Measurements from ENCODE around the gene LMO1. TPM values are rescaled to one million over a fixed set of nuclear protein-coding genes. Genes with fewer than 3 reads are reported as not detected.
A peak's percentile ranks its signal among the peaks of the same experiment; 100 is the strongest.

The LMO1 gene
- total RNA-seq, 2 experiments from 2014 or later = not detected

DNA sequence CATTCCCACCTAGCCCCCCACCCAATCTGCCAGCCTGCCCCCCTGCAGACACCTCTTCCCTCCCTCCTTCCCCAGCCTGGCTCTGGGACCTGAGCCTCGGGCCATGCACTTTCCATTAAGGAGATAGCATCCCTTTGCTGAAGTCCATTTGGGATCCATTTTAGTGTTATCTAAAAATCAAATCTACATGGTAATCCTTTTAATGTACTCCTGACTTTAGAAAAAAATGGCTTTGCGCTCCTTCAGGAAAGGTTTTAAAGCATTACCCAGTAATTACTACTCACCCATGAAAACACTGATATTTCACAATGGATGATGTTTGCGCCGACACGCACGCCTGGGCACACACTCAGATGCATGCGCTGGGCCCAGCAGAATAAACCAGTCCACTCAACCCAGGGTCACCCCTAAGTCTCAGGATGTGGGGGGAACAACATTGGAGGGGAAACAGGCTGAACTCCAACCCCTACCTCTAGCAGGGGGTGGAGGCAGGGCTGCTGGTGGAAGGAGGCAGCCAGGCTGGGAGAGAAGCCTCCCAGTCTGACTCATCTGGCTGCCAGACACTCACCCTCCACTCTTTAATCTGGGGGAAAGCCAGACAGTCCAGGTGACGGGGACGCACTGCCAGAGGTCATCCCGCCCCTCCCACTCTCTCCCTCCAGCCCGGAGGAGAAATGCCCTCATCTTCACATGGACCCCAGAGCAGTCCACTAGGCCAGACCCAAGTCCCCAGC lies 29.8 kb downstream of the LMO1 start:
- no peaks in the 10 kb centered on the region for H3K36me3 Mint-ChIP-seq (ENCODE audit: low read depth)
- no peak overlapping the region for H3K4me3 Mint-ChIP-seq
- intact Hi-C loops (cut with micrococcal nuclease) = no loop called here
- H3K9me3 Mint-ChIP-seq = no peaks in the 10 kb centered on the region
- H3K27ac Mint-ChIP-seq = no peak overlapping the region
- H3K27me3 Mint-ChIP-seq (ENCODE audit: low read depth) = no peaks in the 10 kb centered on the region
- peaks cover 7% of the 10 kb centered on the region for H3K4me1 Mint-ChIP-seq (ENCODE audit: low read depth)
- CTCF ChIA-PET = interaction anchor here (1.8 kb wide), 1 partner anchor 30 kb away, joined by 5 read pairs; the partner anchor contains the start of gene LMO1
- no peak for DNase-seq

DNA sequence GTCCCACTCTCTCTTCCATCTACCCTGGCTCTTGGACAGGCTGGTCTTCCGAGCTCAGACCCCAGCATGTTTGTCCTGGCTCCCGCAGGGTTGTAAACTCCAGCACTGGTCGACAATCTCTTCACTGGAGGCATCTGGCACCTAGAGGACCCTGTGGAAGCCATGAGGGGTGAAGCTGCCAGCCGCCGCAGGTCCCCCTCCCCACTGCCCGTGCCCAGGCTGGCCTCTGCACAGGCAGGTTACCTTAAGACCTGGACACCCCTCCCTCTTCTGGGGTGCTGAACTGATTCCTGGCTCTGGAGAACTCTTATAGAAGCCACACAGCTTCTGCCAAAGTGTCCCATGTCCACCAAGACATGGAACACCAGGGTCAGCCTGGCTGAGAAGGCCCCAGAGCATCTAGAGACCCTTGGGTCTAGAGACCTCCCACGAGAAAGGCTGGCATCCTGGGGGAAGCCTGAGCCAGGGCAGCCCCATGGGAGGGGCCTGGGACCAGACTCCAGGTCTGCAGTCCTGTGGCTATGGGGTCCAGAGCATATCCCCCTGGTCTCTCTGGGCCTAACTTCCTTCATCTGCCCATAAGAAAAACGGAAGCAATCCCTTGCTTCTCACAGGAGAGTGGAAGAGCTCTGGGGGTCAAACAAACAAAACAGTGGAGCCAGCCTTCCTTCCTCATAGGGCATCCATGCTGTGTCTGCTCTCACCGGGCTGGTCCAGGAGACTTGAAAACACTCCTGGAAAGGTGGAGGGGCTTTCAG lies 30.6 kb downstream of the LMO1 start:
- intact Hi-C loops (cut with micrococcal nuclease) = no loop called here
- Mint-ChIP-seq H3K9me3 (no peaks in the 10 kb centered on the region), H3K4me1 (ENCODE audit: low read depth) (peaks cover 7% of the 10 kb centered on the region), H3K27ac (no peak overlapping the region), H3K27me3 (ENCODE audit: low read depth) (no peaks in the 10 kb centered on the region), H3K4me3 (no peak overlapping the region), H3K36me3 (ENCODE audit: low read depth) (no peaks in the 10 kb centered on the region)
- CTCF ChIA-PET = interaction anchor here (1.8 kb wide), 1 partner anchor 30 kb away, joined by 5 read pairs; the partner anchor contains the start of gene LMO1
- DNase-seq = no peak

DNA sequence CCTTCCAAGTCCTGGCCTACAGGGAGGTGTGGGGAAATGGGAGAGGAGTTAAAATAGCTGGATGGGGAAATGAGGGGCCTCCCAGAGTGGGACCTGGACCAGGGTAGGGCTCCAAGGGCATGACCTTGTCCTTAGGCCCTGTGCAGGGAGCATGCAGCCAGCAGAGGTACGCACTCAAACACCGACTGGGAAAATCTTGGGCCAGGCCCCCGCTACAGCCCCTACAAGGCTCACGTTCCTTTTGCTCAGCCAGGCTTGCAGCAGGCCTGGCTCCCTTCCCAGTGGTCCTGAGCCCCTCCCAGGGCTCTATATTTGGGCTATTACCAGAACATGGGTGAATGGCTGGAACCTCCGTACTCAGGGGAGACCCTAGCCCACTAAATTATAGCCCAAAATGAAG lies 31.3 kb downstream of the LMO1 start:
- no peak overlapping the region for H3K4me3 Mint-ChIP-seq
- H3K9me3 Mint-ChIP-seq = no peaks in the 10 kb centered on the region
- H3K27ac Mint-ChIP-seq = no peak overlapping the region
- DNase-seq = no peak
- CTCF ChIA-PET = interaction anchor here (1.8 kb wide), 1 partner anchor 31 kb away, joined by 5 read pairs; the partner anchor contains the start of gene LMO1
- intact Hi-C loops (cut with micrococcal nuclease) = no loop called here
- peaks cover 7% of the 10 kb centered on the region for H3K4me1 Mint-ChIP-seq (ENCODE audit: low read depth)
- no peaks in the 10 kb centered on the region for H3K36me3 Mint-ChIP-seq (ENCODE audit: low read depth)
- H3K27me3 Mint-ChIP-seq (ENCODE audit: low read depth) = no peaks in the 10 kb centered on the region

DNA sequence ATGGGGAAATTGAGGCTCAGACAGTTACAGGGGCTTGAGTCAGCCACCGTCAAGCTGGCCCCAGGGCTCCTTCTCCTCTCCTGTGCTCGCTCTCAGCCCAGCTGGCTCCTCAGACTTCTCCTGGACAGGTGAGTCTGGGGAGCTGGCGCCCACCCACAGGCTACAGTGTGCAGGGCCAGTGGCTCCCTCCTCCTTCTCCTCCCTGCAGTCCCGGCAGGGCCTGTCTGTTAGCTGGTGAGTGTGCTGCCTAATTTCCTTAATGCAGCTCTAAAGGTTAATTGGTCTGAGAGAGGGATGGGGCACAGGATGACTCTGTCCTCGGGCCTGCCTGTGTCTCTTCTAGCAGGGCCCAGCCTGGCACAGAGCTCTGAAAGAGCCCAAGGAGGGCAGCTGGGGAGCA lies 31.7 kb downstream of the LMO1 start:
- Mint-ChIP-seq H3K27me3 (ENCODE audit: low read depth) (no peaks in the 10 kb centered on the region), H3K9me3 (no peaks in the 10 kb centered on the region), H3K4me3 (no peak overlapping the region), H3K4me1 (ENCODE audit: low read depth) (peaks cover 7% of the 10 kb centered on the region), H3K27ac (no peak overlapping the region), H3K36me3 (ENCODE audit: low read depth) (no peaks in the 10 kb centered on the region)
- intact Hi-C loops (cut with micrococcal nuclease) = no loop called here
- CTCF ChIA-PET = interaction anchor here (1.8 kb wide), 1 partner anchor 31 kb away, joined by 5 read pairs; the partner anchor contains the start of gene LMO1
- no peak for DNase-seq

DNA sequence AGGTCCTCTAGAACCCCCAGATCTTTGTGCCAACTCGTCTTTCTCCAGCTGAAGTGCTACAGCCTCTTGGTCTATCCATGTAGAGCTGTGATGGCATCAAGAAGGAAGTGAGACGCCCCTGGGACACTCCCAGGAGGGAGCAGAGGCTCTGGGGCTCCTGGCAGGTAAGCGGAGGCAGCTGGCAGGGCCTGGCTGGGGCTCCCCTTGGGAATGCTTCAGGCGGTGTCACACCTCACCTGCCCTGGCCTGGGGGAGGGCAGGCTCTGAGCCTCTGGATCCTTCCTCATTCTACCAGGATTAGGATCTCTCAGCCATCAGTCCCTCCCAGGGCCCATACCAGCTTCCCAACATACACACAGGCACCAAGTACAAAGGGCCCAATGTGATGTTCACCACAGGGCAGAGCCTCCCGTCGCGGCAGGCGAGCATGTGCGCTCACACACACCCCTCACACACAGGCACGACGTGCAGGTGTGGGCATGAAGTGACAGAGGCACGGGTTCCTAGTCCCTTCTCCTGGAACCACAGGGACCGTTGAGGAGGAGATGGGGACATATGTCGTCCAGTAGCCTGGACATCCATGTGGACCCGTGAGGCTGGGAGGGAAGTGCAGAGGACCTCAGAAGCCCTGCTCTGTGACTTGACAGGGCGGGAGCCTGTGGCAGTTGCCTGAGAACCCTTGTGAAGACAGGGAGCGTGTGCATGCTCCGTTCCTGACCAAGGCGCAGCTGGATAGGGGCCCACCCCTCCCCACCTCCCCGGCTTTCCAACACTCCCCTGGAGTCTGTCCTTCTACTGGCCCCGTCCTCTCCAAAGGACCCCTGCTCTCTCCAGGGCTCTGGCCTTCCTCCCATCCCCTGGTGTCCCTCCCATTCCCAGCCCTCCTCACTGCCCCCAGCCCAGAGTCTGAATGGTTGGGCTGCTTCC lies 32.5 kb downstream of the LMO1 start:
- intact Hi-C loops (cut with micrococcal nuclease) = no loop called here
- Mint-ChIP-seq H3K27me3 (ENCODE audit: low read depth) (no peaks in the 10 kb centered on the region), H3K36me3 (ENCODE audit: low read depth) (no peaks in the 10 kb centered on the region), H3K9me3 (no peaks in the 10 kb centered on the region), H3K4me1 (ENCODE audit: low read depth) (peaks cover 7% of the 10 kb centered on the region), H3K27ac (no peak overlapping the region), H3K4me3 (no peak overlapping the region)
- no peak for DNase-seq
- CTCF ChIA-PET = no interaction called here

DNA sequence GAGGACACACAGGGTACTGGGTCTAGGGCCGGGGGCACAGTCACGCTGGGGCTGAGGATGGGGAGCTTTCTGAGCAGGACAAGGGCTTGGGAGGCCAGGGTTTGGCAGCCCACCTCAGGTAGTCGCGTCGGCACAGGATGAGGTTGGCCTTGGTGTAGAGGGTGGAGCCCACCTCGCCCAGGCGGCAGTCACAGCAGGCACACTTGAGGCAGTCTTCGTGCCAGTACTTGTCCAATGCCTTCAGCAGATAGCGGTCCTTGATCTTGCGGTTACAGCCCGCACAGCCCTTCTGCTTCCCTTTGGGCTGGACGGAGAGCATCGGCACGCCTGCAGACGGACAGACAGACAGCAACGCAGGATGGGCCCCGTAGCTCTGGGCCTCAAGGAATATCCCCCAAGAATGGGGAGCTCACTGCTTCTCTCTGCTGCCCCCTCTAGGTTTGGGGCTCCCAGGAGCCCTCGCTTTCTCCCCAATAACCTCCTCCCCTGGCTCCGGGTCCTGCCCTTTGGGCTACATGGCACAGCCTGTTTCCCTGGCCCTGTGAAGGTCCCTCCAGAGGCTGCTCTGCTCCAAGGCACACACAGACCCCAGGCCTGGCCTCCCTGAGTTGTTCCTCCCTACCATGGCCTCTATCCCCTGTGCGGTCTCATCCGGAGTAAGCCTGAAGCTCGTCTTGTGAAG lies 33.4 kb downstream of the LMO1 start:
- Mint-ChIP-seq H3K9me3 (no peaks in the 10 kb centered on the region), H3K4me3 (no peak overlapping the region), H3K27me3 (ENCODE audit: low read depth) (no peaks in the 10 kb centered on the region), H3K4me1 (ENCODE audit: low read depth) (peaks cover 7% of the 10 kb centered on the region), H3K27ac (no peak overlapping the region), H3K36me3 (ENCODE audit: low read depth) (no peaks in the 10 kb centered on the region)
- intact Hi-C loops (cut with micrococcal nuclease) = no loop called here
- no peak for DNase-seq
- CTCF ChIA-PET = interaction anchor here (2.9 kb wide), 1 partner anchor 33 kb away, joined by 11 read pairs; the partner anchor contains the start of gene LMO1

DNA sequence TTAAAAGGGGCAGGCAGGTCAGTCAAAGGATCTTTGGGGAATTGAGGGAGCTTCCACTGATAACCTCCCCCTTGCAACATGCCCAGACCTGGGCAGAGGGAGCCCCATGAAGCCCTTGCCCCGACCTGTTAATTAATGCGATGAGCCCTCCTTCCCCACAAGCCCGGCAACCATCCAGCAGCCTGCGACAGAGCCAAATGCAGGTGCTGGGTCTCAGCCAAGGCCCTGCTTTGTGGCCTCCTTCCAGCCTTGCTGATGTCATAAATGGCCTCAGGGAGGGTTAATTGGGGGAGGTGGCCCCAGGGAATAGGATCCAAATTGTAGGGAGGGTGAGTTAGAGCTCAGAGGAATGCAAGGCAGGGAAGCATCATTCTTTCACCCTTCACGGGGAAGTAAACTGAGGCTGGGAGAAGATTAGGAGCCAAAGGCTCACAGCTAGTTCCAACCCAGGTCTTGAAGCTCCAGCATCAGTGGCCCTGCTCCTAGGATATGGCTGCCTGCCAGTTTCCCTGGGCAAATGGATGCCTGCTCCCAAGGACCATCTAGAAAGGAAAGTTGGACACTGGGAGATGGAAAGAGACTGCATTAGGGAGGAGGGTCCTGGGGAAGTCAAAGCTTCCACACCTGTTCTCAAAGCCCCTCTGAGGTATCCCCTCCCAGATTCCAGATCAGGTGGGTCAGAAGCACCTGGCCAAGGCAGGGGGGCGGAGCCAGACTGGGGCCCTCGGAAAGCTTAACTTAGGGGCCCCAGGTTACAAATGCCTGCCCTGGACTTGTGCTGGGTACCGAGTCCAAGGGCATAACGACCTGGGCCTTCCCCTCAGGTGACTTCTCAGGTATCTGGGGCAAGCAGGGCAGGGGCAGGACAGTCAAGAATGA lies 34.1 kb downstream of the LMO1 start:
- DNase-seq = no peak
- CTCF ChIA-PET = interaction anchor here (2.9 kb wide), 1 partner anchor 34 kb away, joined by 11 read pairs; the partner anchor contains the start of gene LMO1
- Mint-ChIP-seq H3K9me3 (no peaks in the 10 kb centered on the region), H3K4me1 (ENCODE audit: low read depth) (no peaks in the 10 kb centered on the region), H3K27me3 (ENCODE audit: low read depth) (no peaks in the 10 kb centered on the region), H3K27ac (no peak overlapping the region), H3K36me3 (ENCODE audit: low read depth) (no peaks in the 10 kb centered on the region), H3K4me3 (no peak overlapping the region)
- intact Hi-C loops (cut with micrococcal nuclease) = loop anchor here (5.0 kb wide), 1 partner anchor 98 kb away; no protein-coding TSS in a partner anchor

DNA sequence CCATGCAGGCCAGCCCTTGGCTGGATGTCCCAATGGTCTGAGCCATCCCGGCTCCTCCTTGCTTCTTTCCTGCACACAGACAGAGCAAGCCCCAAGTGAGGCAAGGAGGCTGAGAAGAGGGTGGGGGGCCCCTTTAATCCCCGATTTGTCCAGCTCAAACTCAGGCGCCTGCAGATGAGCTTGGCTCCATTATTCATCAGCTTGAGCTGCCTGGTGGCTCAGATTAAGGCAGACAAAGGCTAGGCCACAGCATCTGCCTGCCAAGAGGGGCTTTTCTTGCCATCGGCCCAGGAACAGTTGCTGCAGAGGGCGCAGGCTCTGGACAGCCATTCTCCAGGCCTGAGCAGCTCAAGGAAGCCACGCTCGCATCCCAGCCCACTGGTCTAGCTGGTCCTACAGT lies 35.4 kb downstream of the LMO1 start:
- H3K27ac Mint-ChIP-seq = no peak overlapping the region
- intact Hi-C loops (cut with micrococcal nuclease) = loop anchor here (5.0 kb wide), 1 partner anchor 99 kb away; no protein-coding TSS in a partner anchor
- no peaks in the 10 kb centered on the region for H3K4me1 Mint-ChIP-seq (ENCODE audit: low read depth)
- no peaks in the 10 kb centered on the region for H3K9me3 Mint-ChIP-seq
- no peak for DNase-seq
- H3K27me3 Mint-ChIP-seq (ENCODE audit: low read depth) = no peaks in the 10 kb centered on the region
- no peaks in the 10 kb centered on the region for H3K36me3 Mint-ChIP-seq (ENCODE audit: low read depth)
- CTCF ChIA-PET = interaction anchor here (2.9 kb wide), 1 partner anchor 35 kb away, joined by 11 read pairs; the partner anchor contains the start of gene LMO1
- H3K4me3 Mint-ChIP-seq = no peak overlapping the region

DNA sequence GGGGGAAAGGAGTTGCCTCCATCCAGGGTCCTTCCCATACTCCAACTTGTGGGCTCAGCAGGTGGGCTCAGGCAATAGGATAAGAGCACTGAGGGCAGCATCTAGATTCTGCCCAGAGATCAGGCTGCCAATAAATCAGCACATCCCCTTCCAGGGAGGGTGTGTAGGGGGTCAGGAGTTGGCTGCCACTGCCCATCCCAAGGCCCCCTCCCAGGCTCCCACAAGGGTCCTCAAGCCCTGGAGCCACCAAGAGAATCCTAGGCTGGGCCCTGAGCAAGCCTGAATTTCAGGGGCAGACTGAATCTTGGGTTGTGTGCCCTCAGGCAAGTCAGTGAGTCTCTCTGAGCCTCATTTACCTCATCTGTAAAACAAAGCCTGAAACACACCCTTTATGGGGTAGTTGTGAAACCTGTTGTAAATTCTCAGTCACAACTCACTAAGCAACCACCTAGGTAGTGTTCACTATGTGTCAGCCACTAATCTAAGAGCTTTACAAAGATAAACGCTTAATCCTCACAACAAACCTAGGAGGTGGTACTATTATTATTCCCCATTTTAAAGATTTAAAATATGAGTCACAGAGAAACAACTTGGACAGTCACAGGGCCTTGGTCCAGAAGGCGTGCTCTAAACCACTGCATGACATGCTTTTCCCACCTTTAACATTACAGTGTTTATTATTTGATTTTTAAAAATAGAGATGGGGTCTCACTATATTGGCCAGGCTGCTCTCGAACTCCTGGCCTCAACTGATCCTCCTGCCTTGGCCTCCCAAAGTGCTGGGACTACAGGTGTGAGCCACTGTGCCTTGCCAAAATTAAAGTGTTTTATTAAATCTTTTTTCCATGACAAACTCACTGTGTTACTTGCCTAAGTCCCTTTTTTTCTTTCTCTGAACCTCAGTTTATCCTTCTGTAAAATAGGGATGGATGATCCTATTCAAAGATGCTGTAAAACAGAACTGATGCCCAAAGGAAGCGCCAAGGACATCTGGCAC lies 36.2 kb downstream of the LMO1 start:
- intact Hi-C loops (cut with micrococcal nuclease) = loop anchor here (5.0 kb wide), 1 partner anchor 100 kb away; no protein-coding TSS in a partner anchor
- no peaks in the 10 kb centered on the region for H3K36me3 Mint-ChIP-seq (ENCODE audit: low read depth)
- no peaks in the 10 kb centered on the region for H3K27me3 Mint-ChIP-seq (ENCODE audit: low read depth)
- CTCF ChIA-PET = interaction anchor here (1.0 to 2.9 kb wide), 3 partner anchors 36 to 340 kb away, joined by 3 to 11 read pairs (median 3); partner anchors contain the start of gene LMO1
- H3K9me3 Mint-ChIP-seq = no peaks in the 10 kb centered on the region
- H3K4me3 Mint-ChIP-seq = no peak overlapping the region
- H3K4me1 Mint-ChIP-seq (ENCODE audit: low read depth) = no peaks in the 10 kb centered on the region
- no peak overlapping the region for H3K27ac Mint-ChIP-seq
- DNase-seq = no peak

DNA sequence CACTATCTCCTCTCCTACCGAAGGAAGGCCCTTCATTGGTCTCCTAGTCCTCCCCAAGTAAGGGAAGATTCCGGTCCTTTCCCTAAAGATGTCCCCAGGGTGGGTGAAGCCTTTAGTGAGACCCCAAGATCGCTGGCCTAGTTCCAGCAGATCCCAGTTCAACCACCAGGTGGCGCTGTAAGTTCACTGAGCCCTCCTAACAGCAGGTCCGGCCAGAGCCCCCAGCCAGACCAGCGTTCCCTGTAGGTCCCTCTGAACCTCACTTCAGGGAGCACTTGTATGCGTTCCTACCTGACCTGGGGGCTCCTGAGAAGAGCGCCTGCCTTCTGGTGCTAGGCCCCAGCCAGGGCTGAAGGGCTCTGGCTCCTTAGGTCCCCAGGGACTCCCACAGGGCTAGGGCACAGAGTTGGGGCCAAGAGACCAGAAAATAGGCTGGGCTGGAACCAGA lies 38.1 kb downstream of the LMO1 start:
- no peaks in the 10 kb centered on the region for H3K9me3 Mint-ChIP-seq
- no peak overlapping the region for H3K4me3 Mint-ChIP-seq
- intact Hi-C loops (cut with micrococcal nuclease) = loop anchor here (1.0 to 5.0 kb wide), 4 partner anchors 38 to 733 kb away; partner anchors contain the start of gene LMO1
- H3K36me3 Mint-ChIP-seq (ENCODE audit: low read depth) = no peaks in the 10 kb centered on the region
- DNase-seq = peak; percentile 75
- CTCF ChIA-PET = no interaction called here
- H3K27me3 Mint-ChIP-seq (ENCODE audit: low read depth) = no peaks in the 10 kb centered on the region
- H3K27ac Mint-ChIP-seq = no peak overlapping the region
- H3K4me1 Mint-ChIP-seq (ENCODE audit: low read depth) = no peaks in the 10 kb centered on the region

Data from activated naive CD4-positive, alpha-beta T cell treated with anti-CD3 and anti-CD28 coated beads for 36 hours (primary cell).